ENCODE measurements around the gene DGKD.

DGKD gene

GRCh38 chr2:233409286-233409991, 55.1 kb downstream of the DGKD start:
- DNase-seq (ENCODE audit: extremely low read depth in 1 of 2, low read depth in 1 of 2), result no peak

- no peak for DNase-seq (ENCODE audit: extremely low read depth in 1 of 2, low read depth in 1 of 2)
These were observed 56.0 kb downstream of the DGKD start for GRCh38 chr2:233410196-233410760.

GRCh38 chr2:233411162-233411561, 56.9 kb downstream of the DGKD start:
- no peak for DNase-seq (ENCODE audit: extremely low read depth in 1 of 2, low read depth in 1 of 2)

GRCh38 chr2:233412405-233412804, 58.1 kb downstream of the DGKD start:
- no peak for DNase-seq (ENCODE audit: extremely low read depth in 1 of 2, low read depth in 1 of 2)

GRCh38 chr2:233413046-233413445, 58.8 kb downstream of the DGKD start:
- DNase-seq (ENCODE audit: extremely low read depth in 1 of 2, low read depth in 1 of 2), result no peak

- peak; percentile 51 to 67 for DNase-seq (ENCODE audit: extremely low read depth in 1 of 2, low read depth in 1 of 2)
These were observed 59.4 kb downstream of the DGKD start for GRCh38 chr2:233413559-233414272.

GRCh38 chr2:233414273-233414654, 60.0 kb downstream of the DGKD start:
- no peak for DNase-seq (ENCODE audit: extremely low read depth in 1 of 2, low read depth in 1 of 2)

GRCh38 chr2:233414777-233415570, 60.7 kb downstream of the DGKD start:
- no peak for DNase-seq (ENCODE audit: extremely low read depth in 1 of 2, low read depth in 1 of 2)

GRCh38 chr2:233416199-233416598, 61.9 kb downstream of the DGKD start:
- DNase-seq (ENCODE audit: extremely low read depth in 1 of 2, low read depth in 1 of 2), result no peak

- DNase-seq (ENCODE audit: extremely low read depth in 1 of 2, low read depth in 1 of 2), result no peak
These were observed 62.4 kb downstream of the DGKD start for GRCh38 chr2:233416706-233417105.

- no peak for DNase-seq (ENCODE audit: extremely low read depth in 1 of 2, low read depth in 1 of 2)
These were observed 63.0 kb downstream of the DGKD start for GRCh38 chr2:233417282-233417681.

- no peak for DNase-seq (ENCODE audit: extremely low read depth in 1 of 2, low read depth in 1 of 2)
These were observed 63.9 kb downstream of the DGKD start for GRCh38 chr2:233418052-233418760.

- no peak for DNase-seq (ENCODE audit: extremely low read depth in 1 of 2, low read depth in 1 of 2)
These were observed 64.7 kb downstream of the DGKD start for GRCh38 chr2:233418761-233419546.

- DNase-seq (ENCODE audit: extremely low read depth in 1 of 2, low read depth in 1 of 2), result no peak
These were observed 65.5 kb downstream of the DGKD start for GRCh38 chr2:233419602-233420391.

- no peak for DNase-seq (ENCODE audit: extremely low read depth in 1 of 2, low read depth in 1 of 2)
These were observed 67.0 kb downstream of the DGKD start for GRCh38 chr2:233421091-233421816.

- peak in 1 of 2 donors; percentile 47 for DNase-seq (ENCODE audit: extremely low read depth in 1 of 2, low read depth in 1 of 2)
These were observed 67.9 kb downstream of the DGKD start for GRCh38 chr2:233422050-233422639.

GRCh38 chr2:233422649-233423551, 68.6 kb downstream of the DGKD start:
- DNase-seq (ENCODE audit: extremely low read depth in 1 of 2, low read depth in 1 of 2), result no peak

Measured in activated CD8-positive, alpha-beta memory T cell treated with anti-CD3 and anti-CD28 coated beads for 1 hour (primary cell).